Endothelial cell of umbilical vein (primary cell): ENCODE measurements around the gene ATIC. TPM values are rescaled to one million over a fixed set of nuclear protein-coding genes. Genes with fewer than 3 reads are reported as not detected.

Experiments
- BruUV-seq: library from RNA; stranded (reverse); fragments of 400-500 nt; replicated peaks from 2 replicates; lab custom pipeline; 2021; lab: Mats Ljungman, UMichigan
- CTCF ChIA-PET: fragments of 300-600, 350-600 bp; sonication (Branson Sonifier 250); formaldehyde crosslinking; loops from one replicate; lab custom pipeline; 2021; ENCODE audit warnings: antibody characterized with exemption, inconsistent platforms; lab: Charles Lee
- POLR2A ChIA-PET: fragments of 300-600, 350-600 bp; sonication (Branson Sonifier 250); formaldehyde crosslinking; loops from one replicate; lab custom pipeline; 2021; ENCODE audit warnings: antibody characterized with exemption, inconsistent platforms; lab: Charles Lee
- DNase-seq: peaks from one replicate; pipeline ENCODE4 v3.0.0-alpha.2; 2011; ENCODE audit warnings: low read depth, low spot score
- FAIRE-seq: peaks from 2 replicates; lab custom pipeline; 2011; peaks lifted over from hg19 to GRCh38; lab: Jason Lieb, UNC
- H2AFZ ChIP-seq: 2 replicates; pipeline ENCODE4 v1.6.0; 2012; ENCODE audit warnings: low read depth, low read length, control low read depth, inconsistent platforms
- H3K27ac ChIP-seq: 2 replicates; pipeline ENCODE4 v1.5.1; 2011; ENCODE audit warnings: low read depth, mild to moderate bottlenecking, control low read depth, low read length, moderate library complexity; ENCODE audit not compliant: insufficient read depth
- H3K27me3 ChIP-seq, 2 experiments: 2 replicates each; pipeline versions ENCODE4 v1.6.0 to v1.6.1; 2011; ENCODE audit warnings: low read length in 2 of 2, mixed read lengths in 1 of 2; ENCODE audit not compliant: control insufficient read depth in 2 of 2, insufficient read depth in 2 of 2
- H3K36me3 ChIP-seq, 2 experiments: 2 replicates in 1 of 2; 3 replicates in 1 of 2; pipeline ENCODE4 v1.5.1; 2011; ENCODE audit warnings: low read length in 2 of 2, mild to moderate bottlenecking in 1 of 2, moderate library complexity in 1 of 2; ENCODE audit not compliant: control insufficient read depth in 2 of 2, insufficient read depth in 2 of 2; ENCODE audit errors: extremely low read depth in 1 of 2
- H3K4me1 ChIP-seq: 3 replicates; pipeline ENCODE4 v1.5.1; 2011; ENCODE audit warnings: mild to moderate bottlenecking, low read length; ENCODE audit not compliant: control insufficient read depth, insufficient read depth; ENCODE audit errors: extremely low read depth
- H3K4me2 ChIP-seq: 2 replicates; pipeline ENCODE4 v1.6.1; 2011; ENCODE audit warnings: low read length, control low read depth, mixed read lengths; ENCODE audit not compliant: insufficient read depth
- H3K4me3 ChIP-seq, 3 experiments: fragments of 200-600 bp in 1 of 3; sonication (generic), shearing (Covaris generic) in 1 of 3; replicated peaks in 1 of 3; 2 replicates each; pipeline ENCODE4 v1.5.1; 2011 to 2016; ENCODE audit warnings: control low read depth in 3 of 3, low read length in 3 of 3, mild to moderate bottlenecking in 2 of 3, inconsistent platforms in 1 of 3, low read depth in 1 of 3, moderate library complexity in 1 of 3; ENCODE audit not compliant: insufficient read depth in 1 of 3
- H3K79me2 ChIP-seq: 2 replicates; pipeline ENCODE4 v1.6.0; 2012; ENCODE audit warnings: low read length, inconsistent platforms; ENCODE audit not compliant: control insufficient read depth, insufficient read depth
- H3K9ac ChIP-seq: replicated peaks from 2 replicates; pipeline ENCODE3; 2011; ENCODE audit warnings: low read length, control low read depth; ENCODE audit not compliant: insufficient read depth; ENCODE audit errors: extremely low read depth
- H3K9me1 ChIP-seq: replicated peaks from 3 replicates; pipeline ENCODE4 v1.6.0; 2011; ENCODE audit warnings: mild to moderate bottlenecking, low read length; ENCODE audit not compliant: control insufficient read depth, insufficient read depth; ENCODE audit errors: extremely low read depth
- H3K9me3 ChIP-seq: replicated peaks from 2 replicates; pipeline ENCODE4 v1.5.1; 2012; ENCODE audit warnings: low read length, inconsistent platforms; ENCODE audit not compliant: control insufficient read depth, insufficient read depth
- H4K20me1 ChIP-seq: replicated peaks from 2 replicates; pipeline ENCODE3; 2011; ENCODE audit warnings: mild to moderate bottlenecking, low read length; ENCODE audit not compliant: control insufficient read depth, insufficient read depth; ENCODE audit errors: extremely low read depth
- CTCF ChIP-seq, 2 donors: IDR thresholded peaks; 1 replicate in 1 of 2; 2 replicates in 1 of 2; pipeline ENCODE4 v1.5.1; 2011; ENCODE audit warnings: low read length in 2 of 2, mild to moderate bottlenecking in 2 of 2, moderate library complexity in 2 of 2, control low read depth in 1 of 2, inconsistent platforms in 1 of 2, low read depth in 1 of 2; ENCODE audit not compliant: insufficient read depth in 1 of 2; ENCODE audit errors: extremely low read depth in 1 of 2
- EZH2 ChIP-seq: IDR thresholded peaks from 2 replicates; pipeline ENCODE4 v1.6.1; 2012; ENCODE audit warnings: borderline replicate concordance, low read depth, mild to moderate bottlenecking, moderate library complexity, low read length, inconsistent platforms; ENCODE audit not compliant: severe bottlenecking
- FOS ChIP-seq: IDR thresholded peaks from 2 replicates; pipeline ENCODE4 v1.6.1; 2011; ENCODE audit warnings: mild to moderate bottlenecking, low read length, moderate library complexity, borderline replicate concordance; ENCODE audit not compliant: insufficient read depth
- GATA2 ChIP-seq: IDR thresholded peaks from 2 replicates; pipeline ENCODE4 v1.7.0; 2011; ENCODE audit warnings: low read depth, mild to moderate bottlenecking, moderate library complexity, mixed read lengths, low read length; ENCODE audit not compliant: insufficient read length, insufficient read depth
- JUN ChIP-seq: IDR thresholded peaks from 2 replicates; pipeline ENCODE4 v1.6.1; 2011; ENCODE audit warnings: borderline replicate concordance, low read depth; ENCODE audit not compliant: insufficient read length, insufficient read depth
- MAX ChIP-seq: IDR thresholded peaks from 2 replicates; pipeline ENCODE4 v1.6.1; 2011; ENCODE audit not compliant: insufficient read depth, insufficient read length
- MYC ChIP-seq: IDR thresholded peaks from one replicate; pipeline ENCODE4 v1.6.1; 2011; ENCODE audit warnings: mild to moderate bottlenecking, low read depth, low read length
- POLR2A ChIP-seq: IDR thresholded peaks from 2 replicates; pipeline ENCODE4 v1.6.1; 2012; ENCODE audit warnings: low read depth, mild to moderate bottlenecking, control low read depth, low read length
- POLR2AphosphoS5 ChIP-seq: IDR thresholded peaks from 2 replicates; pipeline ENCODE4 v1.6.1; 2012; ENCODE audit warnings: low read depth, mild to moderate bottlenecking, control low read depth, low read length, moderate library complexity; ENCODE audit not compliant: insufficient read depth
- dilution Hi-C: fragments of 300-500 bp; cut with MboI; formaldehyde crosslinking; loops from one replicate; pipeline ENCODE4 v1.15.0; 2019; ENCODE audit warnings: low sequenced_read_pairs; ENCODE audit not compliant: extremely low pct_ligation_motif_present
- intact Hi-C: fragments of 100-400 bp; cut with micrococcal nuclease; formaldehyde crosslinking; loops from one replicate; pipeline ENCODE4 v1.10.0; 2022
- polyA plus RNA-seq, 4 experiments: library from polyadenylated mRNA; depleted of rRNA in 3 of 4; stranded (reverse) in 3 of 4; unstranded in 1 of 4; fragments of >200 nt; gene quantifications; 2 replicates each; pipeline versions ENCODE4 v1.2.1 to v1.2.3, GENCODE V29; 2011 to 2012; ENCODE audit warnings: missing spikeins in 1 of 4
- total RNA-seq: library from RNA; stranded (reverse); gene quantifications from 2 replicates; pipeline ENCODE4 v1.2.3, GENCODE V29; 2021

Gene ATIC
- total and polyA plus RNA-seq, 2 donors (not counting 3 experiments of a cell fraction or from before 2014, with no cell fraction given) = 29.5 to 80.2 TPM

GRCh38 chr2:215396595-215397313 is 84.9 kb downstream of the ATIC start:
- Histone ChIP-seq H3K9ac (no peak overlapping the region), H3K9me3 (no peaks in the 10 kb centered on the region), H4K20me1 (peaks cover 3% of the 10 kb centered on the region), H3K27me3 (no peaks in the 10 kb centered on the region), H3K9me1 (no peaks in the 10 kb centered on the region), H3K27ac (no peak overlapping the region), H3K79me2 (peaks cover 11% of the 10 kb centered on the region), H3K4me1 (peaks cover 20% of the 10 kb centered on the region), H3K4me3 (no peak overlapping the region), H3K4me2 (no peak overlapping the region), H2AFZ (no peak overlapping the region), H3K36me3 (peaks cover 50 to 75% of the 10 kb centered on the region in 2 experiments)
- BruUV-seq = no TSS peak
- intact Hi-C loops (loop anchor here (5.0 kb wide), 1 partner anchor 34 kb away; no protein-coding TSS in a partner anchor), dilution Hi-C loops (no loop called here)
- ChIA-PET POLR2A (interaction anchor here (1.1 kb wide), 1 partner anchor 20 kb away, joined by 3 read pairs; no protein-coding TSS in a partner anchor), CTCF (interaction anchor here (1.1 to 5.0 kb wide), 3 partner anchors 10 to 535 kb away, joined by 3 to 33 read pairs (median 3); no protein-coding TSS in a partner anchor)
- no peak for DNase-seq
- no peak for FAIRE-seq
- TF ChIP-seq MAX (no peak), CTCF (IDR thresholded peaks at IDR 0.05; ENCODE audit: extremely low read depth in 1 of 2, insufficient read depth in 1 of 2, low read depth in 1 of 2, low read length in 2 of 2) (no peak), FOS (no peak), JUN (no peak), POLR2AphosphoS5 (no peak), MYC (no peak), EZH2 (no peak), POLR2A (no peak), GATA2 (no peak)
